ENCODE data around the gene CNNM4. TPM values are rescaled to one million over a fixed set of nuclear protein-coding genes. Genes with fewer than 3 reads are reported as not detected.

Gene CNNM4
- total RNA-seq, 6 experiments from 2014 or later = 2.3 to 4.9 (median 3.7) TPM

DNA sequence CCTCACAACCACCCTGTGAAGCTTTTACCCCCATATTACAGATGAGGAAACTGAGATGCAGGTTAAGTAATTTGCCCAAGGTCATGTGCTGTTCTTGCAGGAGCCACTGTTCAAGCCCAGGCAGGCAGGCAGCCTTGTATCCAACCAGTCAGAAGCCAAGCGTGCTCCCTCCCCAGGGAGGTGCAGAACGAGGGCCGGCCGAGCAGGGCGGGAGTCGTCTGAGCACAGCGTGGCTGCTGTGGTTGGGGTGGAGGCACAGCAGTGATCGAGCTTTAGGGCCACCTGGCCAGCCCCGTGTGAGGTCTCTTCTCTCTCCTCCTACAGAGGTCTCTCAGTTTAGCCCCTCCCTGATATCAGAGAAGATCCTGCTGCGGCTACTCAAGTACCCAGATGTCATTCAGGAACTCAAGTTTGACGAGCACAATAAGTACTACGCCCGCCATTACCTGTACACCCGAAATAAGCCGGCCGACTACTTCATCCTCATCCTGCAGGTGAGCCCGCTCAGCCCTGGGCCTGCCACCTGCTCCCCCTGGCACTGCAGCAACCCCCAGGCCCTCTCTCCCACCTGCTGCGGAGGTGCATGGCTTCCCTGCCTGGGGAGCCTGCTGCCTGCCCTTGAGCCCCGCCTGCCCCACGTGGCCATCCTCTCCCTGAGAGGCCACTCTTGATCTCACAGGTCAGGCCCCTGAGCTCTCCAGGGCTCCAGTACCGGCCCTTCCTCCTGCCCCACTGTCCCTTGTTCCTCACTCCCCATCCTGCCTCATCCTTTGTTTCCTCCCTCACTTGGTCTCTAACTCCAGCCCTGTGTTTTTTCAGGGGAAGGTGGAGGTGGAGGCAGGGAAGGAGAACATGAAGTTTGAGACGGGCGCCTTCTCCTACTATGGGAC lies 38.3 kb downstream of the CNNM4 start:
- 92% methylated on average over 9 of the region's 23 CpGs for WGBS (ENCODE audit: insufficient coverage, low coverage, low lambda C conversion rate, missing lambda C conversion rate)
- Histone ChIP-seq H3K4me3 (no peak overlapping the region), H3K27me3 (no peaks in the 10 kb centered on the region), H3K36me3 (no peaks in the 10 kb centered on the region), H3K27ac (no peak overlapping the region), H3K9me3 (no peaks in the 10 kb centered on the region), H3K4me1 (peaks cover 0 to 6% (median 0%) of the 10 kb centered on the region in 4 donors)
- no peak for TF ChIP-seq POLR2A (IDR thresholded peaks at IDR 0.05)
- TF ChIP-seq, protein P1, sequence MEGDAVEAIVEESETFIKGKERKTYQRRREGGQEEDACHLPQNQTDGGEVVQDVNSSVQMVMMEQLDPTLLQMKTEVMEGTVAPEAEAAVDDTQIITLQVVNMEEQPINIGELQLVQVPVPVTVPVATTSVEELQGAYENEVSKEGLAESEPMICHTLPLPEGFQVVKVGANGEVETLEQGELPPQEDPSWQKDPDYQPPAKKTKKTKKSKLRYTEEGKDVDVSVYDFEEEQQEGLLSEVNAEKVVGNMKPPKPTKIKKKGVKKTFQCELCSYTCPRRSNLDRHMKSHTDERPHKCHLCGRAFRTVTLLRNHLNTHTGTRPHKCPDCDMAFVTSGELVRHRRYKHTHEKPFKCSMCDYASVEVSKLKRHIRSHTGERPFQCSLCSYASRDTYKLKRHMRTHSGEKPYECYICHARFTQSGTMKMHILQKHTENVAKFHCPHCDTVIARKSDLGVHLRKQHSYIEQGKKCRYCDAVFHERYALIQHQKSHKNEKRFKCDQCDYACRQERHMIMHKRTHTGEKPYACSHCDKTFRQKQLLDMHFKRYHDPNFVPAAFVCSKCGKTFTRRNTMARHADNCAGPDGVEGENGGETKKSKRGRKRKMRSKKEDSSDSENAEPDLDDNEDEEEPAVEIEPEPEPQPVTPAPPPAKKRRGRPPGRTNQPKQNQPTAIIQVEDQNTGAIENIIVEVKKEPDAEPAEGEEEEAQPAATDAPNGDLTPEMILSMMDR (IDR thresholded peaks at IDR 0.05) = no peak
- DNase-seq = no peak
- no peak for ATAC-seq
- intact Hi-C loops (cut with DNase I) = no loop called here

DNA sequence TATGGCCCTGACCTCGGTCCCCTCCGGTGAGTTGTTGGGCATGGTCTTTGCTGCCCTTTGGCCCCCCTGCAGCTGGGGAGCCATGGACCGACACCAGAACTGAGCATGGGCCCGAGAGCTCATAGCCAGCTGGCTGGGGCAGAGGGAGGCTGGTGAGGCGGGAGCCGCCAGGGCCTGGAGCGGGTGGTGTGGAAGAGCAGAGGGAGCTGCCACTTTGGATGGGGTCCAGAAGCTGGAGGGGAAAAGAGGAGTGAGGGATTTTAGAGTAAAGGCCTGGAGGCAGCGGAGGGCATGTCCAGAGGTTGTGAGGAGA lies 38.9 kb downstream of the CNNM4 start:
- ATAC-seq (no peak), DNase-seq (no peak)
- Histone ChIP-seq H3K9me3 (no peaks in the 10 kb centered on the region), H3K4me1 (peaks cover 0 to 6% (median 0%) of the 10 kb centered on the region in 4 donors), H3K27ac (no peak overlapping the region), H3K36me3 (no peaks in the 10 kb centered on the region), H3K4me3 (no peak overlapping the region), H3K27me3 (no peaks in the 10 kb centered on the region)
- intact Hi-C loops (cut with DNase I) = no loop called here
- WGBS (ENCODE audit: insufficient coverage, low coverage, low lambda C conversion rate, missing lambda C conversion rate) = 94% methylated on average over 8 of the region's 8 CpGs
- TF ChIP-seq POLR2A (IDR thresholded peaks at IDR 0.05) = no peak
- TF ChIP-seq, protein P1 (IDR thresholded peaks at IDR 0.05) = no peak

DNA sequence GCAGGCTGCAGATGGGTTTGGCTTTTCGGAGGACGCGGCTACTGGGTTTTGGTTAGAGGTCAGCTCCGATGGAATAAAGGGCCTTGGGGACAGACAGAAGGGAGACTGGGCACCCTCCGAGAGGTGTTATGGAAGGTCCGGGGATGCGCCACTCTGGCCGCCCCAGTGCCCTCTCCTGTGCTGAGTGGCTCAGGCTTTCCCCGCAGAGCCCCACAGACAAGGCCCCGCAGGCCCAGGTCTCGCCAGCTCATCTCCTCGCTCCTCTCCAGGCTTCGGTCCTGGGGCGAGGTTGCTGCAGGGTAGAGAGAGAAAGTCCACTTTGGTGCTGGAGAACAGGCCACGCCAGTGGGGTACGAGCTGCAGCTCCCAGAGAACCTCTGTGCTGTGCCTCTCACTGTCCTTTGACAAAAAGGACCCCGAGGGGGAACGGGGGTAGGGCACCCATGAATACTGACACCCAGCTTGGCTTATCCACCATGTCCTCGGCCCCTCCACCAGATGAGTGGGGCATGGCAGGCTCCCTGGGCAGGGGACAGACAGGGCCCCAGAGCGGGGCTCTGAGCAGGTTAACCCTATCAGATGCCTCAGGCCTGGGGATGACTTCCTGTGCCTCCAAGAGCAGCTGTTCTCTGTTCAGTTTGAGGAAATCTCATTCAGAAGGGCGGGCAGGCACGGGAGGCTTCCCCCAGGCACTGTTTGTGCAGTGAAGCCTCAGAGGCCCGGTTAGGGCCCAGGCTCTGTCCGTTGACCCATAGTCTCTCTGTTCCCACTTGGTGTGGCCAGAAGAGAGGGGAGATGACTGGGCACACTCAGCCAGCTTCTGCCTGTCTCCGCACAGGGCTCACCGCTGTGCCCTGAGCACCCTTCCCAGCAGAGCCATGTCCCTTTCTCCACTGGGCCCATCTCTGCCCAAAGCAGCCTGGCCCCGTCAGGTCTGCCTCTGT lies 39.6 kb downstream of the CNNM4 start:
- no peak for ATAC-seq
- no peak overlapping the region for H3K27ac ChIP-seq

More for the DNA sequence above, 39.6 kb downstream of the CNNM4 start:
- Histone ChIP-seq H3K9me3 (no peaks in the 10 kb centered on the region), H3K4me3 (no peak overlapping the region), H3K36me3 (no peaks in the 10 kb centered on the region), H3K4me1 (peaks cover 0 to 6% (median 0%) of the 10 kb centered on the region in 4 donors), H3K27me3 (no peaks in the 10 kb centered on the region)
- TF ChIP-seq, protein P1 (IDR thresholded peaks at IDR 0.05) = no peak
- no peak for TF ChIP-seq POLR2A (IDR thresholded peaks at IDR 0.05)
- intact Hi-C loops (cut with DNase I) = no loop called here
- WGBS (ENCODE audit: insufficient coverage, low coverage, low lambda C conversion rate, missing lambda C conversion rate) = 92% methylated on average over 2 of the region's 27 CpGs
- no peak for DNase-seq

All from right lobe of liver (tissue), 6 donors.